ES-I3 (cell line): Measurements from ENCODE around the gene CTLA4.

Experiments
- H3K36me3 ChIP-seq: 2 replicates; pipeline ENCODE4 v1.6.1; 2013; ENCODE audit warnings: mild to moderate bottlenecking, low read length, control low read depth, moderate library complexity; ENCODE audit not compliant: insufficient read depth
- H3K4me1 ChIP-seq: 2 replicates; pipeline ENCODE4 v1.6.1; 2013; ENCODE audit warnings: mild to moderate bottlenecking, control low read depth, low read length; ENCODE audit not compliant: insufficient read depth
- H3K9ac ChIP-seq: 2 replicates; pipeline ENCODE4 v1.6.1; 2013; ENCODE audit warnings: low read depth, mild to moderate bottlenecking, low read length, moderate library complexity
- H3K9me3 ChIP-seq: 2 replicates; pipeline ENCODE4 v1.6.1; 2013; ENCODE audit warnings: mild to moderate bottlenecking, low read length, moderate library complexity; ENCODE audit not compliant: control insufficient read depth, insufficient read depth

CTLA4 gene

DNA sequence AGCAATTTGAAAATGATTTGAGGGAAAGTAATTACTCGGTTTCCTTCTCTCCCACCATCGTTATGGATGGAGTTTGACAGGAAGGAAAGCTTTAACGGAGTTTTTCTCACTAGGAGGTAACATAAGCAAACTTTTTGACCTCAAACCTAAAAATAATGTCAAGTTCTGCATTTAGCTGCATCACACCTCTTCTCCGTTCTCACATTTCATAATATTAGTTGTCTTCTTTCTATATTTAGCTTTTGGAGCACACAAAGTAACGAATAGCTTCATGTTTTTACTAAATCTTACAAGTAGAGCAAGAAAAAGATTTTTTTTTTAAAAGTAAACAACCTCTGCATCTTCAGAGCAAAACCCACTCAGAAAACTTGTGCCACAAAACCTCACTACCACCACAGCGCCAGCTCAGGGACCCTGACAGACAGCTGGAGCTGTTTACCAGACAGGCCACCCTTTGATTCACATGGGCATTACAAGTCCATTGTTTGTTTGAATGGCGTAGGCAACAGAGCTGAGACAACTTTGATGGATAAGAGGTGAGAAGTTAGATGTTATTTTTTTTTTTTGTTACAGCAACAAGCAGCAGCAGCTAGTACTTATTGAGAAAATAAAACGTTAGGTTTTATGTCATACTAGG, 47.1 kb downstream of the CTLA4 start:
- no peaks in the 10 kb centered on the region for H3K36me3 ChIP-seq
- H3K4me1 ChIP-seq, result no peaks in the 10 kb centered on the region

DNA sequence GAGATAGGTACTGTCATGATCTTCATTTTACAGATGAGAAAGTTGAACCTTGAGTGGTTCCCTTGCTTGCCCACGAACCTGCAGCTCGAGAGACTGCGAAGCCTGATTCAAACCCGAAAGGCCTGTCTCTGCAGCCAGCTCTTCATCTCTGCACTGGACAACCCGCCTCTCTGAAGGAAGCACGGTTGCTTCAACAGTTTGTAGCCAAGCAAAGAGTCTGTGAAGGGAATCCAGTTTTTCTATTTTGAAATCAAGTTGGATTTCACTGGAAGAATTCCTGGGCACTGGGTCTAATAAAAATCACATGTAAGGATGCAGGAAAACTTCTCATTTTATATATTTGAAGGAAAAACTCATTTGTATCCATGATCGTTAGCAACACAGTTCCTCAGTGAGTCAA, 47.7 kb downstream of the CTLA4 start:
- Histone ChIP-seq H3K9ac (no peak overlapping the region), H3K36me3 (no peaks in the 10 kb centered on the region), H3K4me1 (no peaks in the 10 kb centered on the region), H3K9me3 (no peaks in the 10 kb centered on the region)

More for the DNA sequence above, 47.1 kb downstream of the CTLA4 start:
- H3K9ac ChIP-seq, result no peak overlapping the region
- no peaks in the 10 kb centered on the region for H3K9me3 ChIP-seq

DNA sequence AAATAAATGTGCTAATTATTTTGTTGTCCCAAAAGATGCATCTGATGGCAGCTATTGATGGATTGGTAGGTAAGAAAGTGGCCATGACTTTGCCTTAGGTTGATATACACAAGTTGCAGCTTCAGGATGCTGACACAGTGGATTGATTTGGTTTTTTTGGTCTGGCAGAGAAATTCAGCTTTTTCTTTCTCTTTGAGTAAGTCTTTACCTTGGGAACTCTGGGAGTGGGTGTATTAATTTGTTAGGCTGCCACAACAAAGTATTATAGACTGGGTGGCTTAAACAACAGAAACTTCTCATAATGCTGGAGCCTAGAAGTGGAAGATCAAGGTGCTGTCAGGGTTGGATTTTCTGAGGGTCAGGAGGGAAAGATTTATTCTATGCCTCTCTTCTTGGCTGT, 49.2 kb downstream of the CTLA4 start:
- Histone ChIP-seq H3K4me1 (no peaks in the 10 kb centered on the region), H3K36me3 (no peaks in the 10 kb centered on the region), H3K9ac (no peak overlapping the region), H3K9me3 (no peaks in the 10 kb centered on the region)

DNA sequence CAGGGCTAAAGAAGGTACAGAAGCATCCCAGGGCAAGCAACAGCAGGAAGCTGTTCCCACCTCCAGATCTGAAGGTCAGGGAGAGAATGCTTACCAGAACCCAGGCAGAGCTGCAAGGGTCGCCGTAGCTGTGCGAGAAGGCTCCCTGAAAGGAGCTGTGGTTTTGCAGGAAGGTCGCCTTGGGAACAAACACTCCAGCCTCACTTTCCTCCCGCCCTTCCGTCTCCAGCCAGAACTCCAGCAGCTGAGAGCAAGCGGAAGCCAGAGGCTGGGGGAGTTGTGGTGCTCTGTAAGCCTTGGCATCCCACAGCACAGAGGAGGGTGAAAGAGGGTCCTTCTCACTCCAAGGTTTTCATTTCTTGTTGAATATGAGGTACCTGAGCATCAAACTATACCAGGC, 50.7 kb downstream of the CTLA4 start:
- Histone ChIP-seq H3K4me1 (no peaks in the 10 kb centered on the region), H3K9me3 (no peaks in the 10 kb centered on the region), H3K36me3 (no peaks in the 10 kb centered on the region), H3K9ac (no peak overlapping the region)

DNA sequence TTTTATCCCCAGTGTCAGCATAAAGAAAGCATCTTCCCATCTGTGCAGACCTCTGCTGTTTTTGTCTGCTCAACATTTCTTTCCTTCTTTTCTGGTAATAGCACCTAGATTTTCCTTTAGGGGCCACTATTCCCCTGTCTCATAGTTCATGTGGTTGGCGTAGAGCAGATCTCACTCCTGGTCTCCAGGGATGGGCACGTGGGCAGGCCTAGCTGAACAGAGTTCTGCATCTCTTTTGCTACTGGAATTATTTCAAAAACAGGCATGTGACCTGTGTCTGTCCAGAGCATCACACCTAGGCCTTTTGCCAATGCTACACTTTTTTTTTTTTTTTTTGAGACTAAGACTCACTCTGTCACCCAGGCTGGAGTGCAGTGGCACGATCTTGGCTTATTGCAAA, 51.3 kb downstream of the CTLA4 start:
- Histone ChIP-seq H3K9ac (no peak overlapping the region), H3K4me1 (no peaks in the 10 kb centered on the region), H3K36me3 (no peaks in the 10 kb centered on the region), H3K9me3 (no peaks in the 10 kb centered on the region)
